Activated CD8-positive, alpha-beta memory T cell treated with anti-CD3 and anti-CD28 coated beads, Interleukin-2, amount 50 U/mL, for 24 hours (primary cell): Measurements from ENCODE around the gene ANKRD18A.
"Not testable (repeated sequence)": the region's sequence is repeated elsewhere in the genome, so short reads cannot be mapped to it uniquely, and the experiment has no call there.

Experiments
- DNase-seq: peaks from one replicate; pipeline ENCODE4 v3.0.0-alpha.2; 2020; ENCODE audit errors: extremely low read depth

Gene ANKRD18A

GRCh38 chr9:38626006-38626405 is 5.6 kb upstream of the ANKRD18A start:
- no peak for DNase-seq

GRCh38 chr9:38622951-38623350 is 2.6 kb upstream of the ANKRD18A start:
- DNase-seq, result no peak

- no peak for DNase-seq
Observed at GRCh38 chr9:38622288-38622674, 1.9 kb upstream of the ANKRD18A start.

- DNase-seq, result no peak
Observed at GRCh38 chr9:38621434-38622287, 1.3 kb upstream of the ANKRD18A start.

GRCh38 chr9:38619556-38620447 is 594 bp downstream of the ANKRD18A start:
- no peak for DNase-seq

- not testable (repeated sequence) for DNase-seq
Observed at GRCh38 chr9:38598029-38598745, 22.2 kb downstream of the ANKRD18A start.

- not testable (repeated sequence) for DNase-seq
Observed at GRCh38 chr9:38595117-38595516, 25.3 kb downstream of the ANKRD18A start.

- DNase-seq, result not testable (repeated sequence)
Observed at GRCh38 chr9:38591346-38592063, 28.9 kb downstream of the ANKRD18A start.

- not testable (repeated sequence) for DNase-seq
Observed at GRCh38 chr9:38583765-38584164, 36.6 kb downstream of the ANKRD18A start.

GRCh38 chr9:38580112-38580511 is 40.3 kb downstream of the ANKRD18A start:
- DNase-seq, result not testable (repeated sequence)

- not testable (repeated sequence) for DNase-seq
Observed at GRCh38 chr9:38576181-38576580, 44.2 kb downstream of the ANKRD18A start.

GRCh38 chr9:38566048-38566447 is 54.3 kb downstream of the ANKRD18A start:
- not testable (repeated sequence) for DNase-seq

GRCh38 chr9:38565178-38565577 is 55.2 kb downstream of the ANKRD18A start:
- not testable (repeated sequence) for DNase-seq

GRCh38 chr9:38563911-38564310 is 56.5 kb downstream of the ANKRD18A start:
- DNase-seq, result not testable (repeated sequence)

GRCh38 chr9:38561134-38561533 is 59.3 kb downstream of the ANKRD18A start:
- DNase-seq, result not testable (repeated sequence)

GRCh38 chr9:38559172-38559571 is 61.2 kb downstream of the ANKRD18A start:
- not testable (repeated sequence) for DNase-seq

- not testable (repeated sequence) for DNase-seq
Observed at GRCh38 chr9:38557746-38558145, 62.6 kb downstream of the ANKRD18A start.

- DNase-seq, result not testable (repeated sequence)
Observed at GRCh38 chr9:38554966-38555365, 65.4 kb downstream of the ANKRD18A start.

- DNase-seq, result not testable (repeated sequence)
Observed at GRCh38 chr9:38553019-38553418, 67.4 kb downstream of the ANKRD18A start.

- DNase-seq, result not testable (repeated sequence)
Observed at GRCh38 chr9:38546497-38547163, 73.8 kb downstream of the ANKRD18A start.
